IMR-90 (cell line): ENCODE measurements around the gene RAD51B. TPM values are rescaled to one million over a fixed set of nuclear protein-coding genes. Genes with fewer than 3 reads are reported as not detected.

Experiments
- ATAC-seq: fragments of 200-7000 bp; cut with Tn5 transposase; 2 replicates; pipeline ENCODE4 v1.9.1; 2020; ENCODE audit warnings: low read depth, mild to moderate bottlenecking, moderate library complexity
- BruUV-seq: library from RNA; stranded (reverse); fragments of 400-500 nt; replicated peaks from 2 replicates; lab custom pipeline; 2021; lab: Mats Ljungman, UMichigan
- CTCF ChIA-PET: fragments of 300-600 bp; formaldehyde crosslinking; extraction: SDS; loops from one replicate; lab custom pipeline; 2021; ENCODE audit warnings: antibody characterized with exemption; lab: Yijun Ruan, JAX
- POLR2A ChIA-PET: fragments of 300-600 bp; sonication (Branson Sonifier 250); formaldehyde crosslinking; loops from one replicate; lab custom pipeline; 2022; ENCODE audit warnings: antibody characterized with exemption; ENCODE audit not compliant: unreplicated experiment; lab: Charles Lee
- DNase-seq: peaks from one replicate; pipeline ENCODE4 v3.0.0; 2013
- H2AFZ ChIP-seq: replicated peaks from 2 replicates; pipeline ENCODE3; 2013; ENCODE audit warnings: low read length, mild to moderate bottlenecking; ENCODE audit not compliant: poor library complexity
- H2AK5ac ChIP-seq: 2 replicates; pipeline ENCODE4 v1.6.1; 2013; ENCODE audit warnings: low read depth, low read length, inconsistent platforms
- H2AK9ac ChIP-seq: replicated peaks from 2 replicates; pipeline ENCODE3; 2013; ENCODE audit warnings: mild to moderate bottlenecking, low read depth, low read length, moderate library complexity; ENCODE audit not compliant: poor library complexity
- H2BK120ac ChIP-seq: 2 replicates; pipeline ENCODE4 v1.6.1; 2013; ENCODE audit warnings: low read depth, low read length, inconsistent platforms
- H2BK15ac ChIP-seq: 3 replicates; pipeline ENCODE4 v1.6.1; 2013; ENCODE audit warnings: low read depth, low read length, inconsistent platforms
- H2BK20ac ChIP-seq: 2 replicates; pipeline ENCODE4 v1.6.1; 2013; ENCODE audit warnings: low read depth, mild to moderate bottlenecking, inconsistent platforms, low read length, moderate library complexity
- H2BK5ac ChIP-seq: 2 replicates; pipeline ENCODE4 v1.6.1; 2013; ENCODE audit warnings: mild to moderate bottlenecking, low read depth, low read length, inconsistent platforms; ENCODE audit not compliant: poor library complexity, severe bottlenecking
- H3K14ac ChIP-seq: replicated peaks from 2 replicates; pipeline ENCODE4 v1.6.1; 2013; ENCODE audit warnings: low read depth, low read length, inconsistent platforms
- H3K18ac ChIP-seq: 2 replicates; pipeline ENCODE4 v1.6.1; 2013; ENCODE audit warnings: low read depth, low read length, control low read depth
- H3K23ac ChIP-seq: 2 replicates; pipeline ENCODE4 v1.6.1; 2013; ENCODE audit warnings: low read depth, low read length, inconsistent platforms
- H3K27ac ChIP-seq: 2 replicates; pipeline ENCODE4 v1.5.1; 2013; ENCODE audit warnings: mild to moderate bottlenecking, control low read depth, low read length; ENCODE audit not compliant: insufficient read depth
- H3K27me3 ChIP-seq: 2 replicates; pipeline ENCODE4 v1.6.1; 2013; ENCODE audit warnings: low read length; ENCODE audit not compliant: control insufficient read depth, insufficient read depth
- H3K36me3 ChIP-seq: 2 replicates; pipeline ENCODE4 v1.6.1; 2013; ENCODE audit warnings: low read length, mixed read lengths; ENCODE audit not compliant: control insufficient read depth, insufficient read depth
- H3K4ac ChIP-seq: 2 replicates; pipeline ENCODE4 v1.6.1; 2013; ENCODE audit warnings: low read depth, low read length, inconsistent platforms
- H3K4me1 ChIP-seq: 2 replicates; pipeline ENCODE4 v1.6.1; 2013; ENCODE audit warnings: low read length, mixed read lengths; ENCODE audit not compliant: control insufficient read depth, insufficient read depth
- H3K4me2 ChIP-seq: 2 replicates; pipeline ENCODE4 v1.6.1; 2013; ENCODE audit warnings: low read depth, mild to moderate bottlenecking, control low read depth, low read length, moderate library complexity
- H3K4me3 ChIP-seq: 2 replicates; pipeline ENCODE4 v1.5.1; 2013; ENCODE audit warnings: low read depth, mild to moderate bottlenecking, control low read depth, low read length, moderate library complexity; ENCODE audit not compliant: insufficient read depth
- H3K56ac ChIP-seq: 2 replicates; pipeline ENCODE4 v1.6.1; 2013; ENCODE audit warnings: low read length, inconsistent platforms; ENCODE audit not compliant: insufficient read depth; ENCODE audit errors: extremely low read depth
- H3K79me1 ChIP-seq, 2 experiments: 2 replicates each; pipeline ENCODE4 v1.6.1; 2013; ENCODE audit warnings: low read length in 2 of 2, inconsistent platforms in 1 of 2, low read depth in 1 of 2
- H3K9ac ChIP-seq: 2 replicates; pipeline ENCODE4 v1.6.1; 2013; ENCODE audit warnings: low read depth, low read length, control low read depth
- H3K9me1 ChIP-seq: 2 replicates; pipeline ENCODE4 v1.6.1; 2013; ENCODE audit warnings: low read length, inconsistent platforms; ENCODE audit not compliant: insufficient read depth
- H3K9me3 ChIP-seq: 2 replicates; pipeline ENCODE4 v1.6.1; 2013; ENCODE audit warnings: low read length; ENCODE audit not compliant: control insufficient read depth, insufficient read depth
- H4K20me1 ChIP-seq: 2 replicates; pipeline ENCODE4 v1.6.1; 2013; ENCODE audit warnings: low read length, inconsistent platforms; ENCODE audit not compliant: insufficient read depth
- H4K5ac ChIP-seq: 2 replicates; pipeline ENCODE4 v1.6.1; 2013; ENCODE audit warnings: mild to moderate bottlenecking, low read depth, low read length, control low read depth
- H4K8ac ChIP-seq, 2 experiments: 2 replicates each; pipeline ENCODE4 v1.6.1; 2013; ENCODE audit warnings: low read depth in 2 of 2, low read length in 2 of 2, control low read depth in 1 of 2, inconsistent platforms in 1 of 2
- H4K91ac ChIP-seq: 2 replicates; pipeline ENCODE4 v1.6.1; 2013; ENCODE audit warnings: low read depth, low read length, inconsistent platforms; ENCODE audit not compliant: insufficient read depth
- BHLHE40 ChIP-seq: fragments of 150-350 bp; IDR thresholded peaks from 2 replicates; pipeline ENCODE4 v1.6.1; 2016; ENCODE audit warnings: mild to moderate bottlenecking, low read depth, low read length
- CHD1 ChIP-seq: IDR thresholded peaks from 2 replicates; pipeline ENCODE4 v1.6.1; 2012; ENCODE audit warnings: low read depth, low read length, improper control_type of control experiment
- CTCF ChIP-seq: conservative IDR thresholded peaks from 2 replicates; pipeline ENCODE4 v1.5.1; 2012; ENCODE audit warnings: mild to moderate bottlenecking, low read depth, low read length, improper control_type of control experiment
- MAFK ChIP-seq: IDR thresholded peaks from 2 replicates; pipeline ENCODE4 v1.6.1; 2012; ENCODE audit warnings: low read depth, low read length, improper control_type of control experiment
- MAZ ChIP-seq: IDR thresholded peaks from 2 replicates; pipeline ENCODE4 v1.6.1; 2012; ENCODE audit warnings: low read depth, mild to moderate bottlenecking, low read length, improper control_type of control experiment, moderate library complexity, borderline replicate concordance
- MXI1 ChIP-seq: IDR thresholded peaks from 2 replicates; pipeline ENCODE4 v1.6.1; 2012; ENCODE audit warnings: low read depth, mild to moderate bottlenecking, low read length, moderate library complexity, borderline replicate concordance
- NFE2L2 ChIP-seq: fragments of 150-350 bp; IDR thresholded peaks from 2 replicates; pipeline ENCODE4 v1.6.1; 2016; ENCODE audit warnings: low read depth, mild to moderate bottlenecking, low read length
- RAD21 ChIP-seq: IDR thresholded peaks from 2 replicates; pipeline ENCODE4 v1.6.1; 2012; ENCODE audit warnings: low read length, improper control_type of control experiment
- RCOR1 ChIP-seq: IDR thresholded peaks from 2 replicates; pipeline ENCODE4 v1.6.1; 2012; ENCODE audit warnings: mild to moderate bottlenecking, low read length, improper control_type of control experiment; ENCODE audit not compliant: insufficient replicate concordance
- USF2 ChIP-seq: fragments of 150-350 bp; IDR thresholded peaks from 2 replicates; pipeline ENCODE4 v1.6.1; 2017; ENCODE audit warnings: mild to moderate bottlenecking, antibody characterized with exemption, low read length, low read depth
- WGBS, 2 experiments: methylation state at CpG; one replicate each; pipeline versions ENCODE4 v1.1.5 to v1.1.7; 2013; ENCODE audit warnings: missing lambda C conversion rate in 2 of 2; ENCODE audit not compliant: insufficient read length in 1 of 2; ENCODE audit errors: extremely low coverage in 2 of 2; 5-methylcytosine and 5-hydroxymethylcytosine counted together
- dilution Hi-C: fragments of 300-500 bp; cut with HindIII; formaldehyde crosslinking; loops from one replicate; pipeline ENCODE4 v1.14.3; 2018; ENCODE audit warnings: low sequenced_read_pairs; ENCODE audit not compliant: unreplicated experiment
- in situ Hi-C: fragments of 300-500 bp; cut with MboI; formaldehyde crosslinking; loops from 3 replicates; pipeline ENCODE4 v1.14.3; 2019; ENCODE audit warnings: low sequenced_read_pairs, inconsistent platforms, mixed read lengths
- intact Hi-C: fragments of 100-400 bp; cut with micrococcal nuclease; formaldehyde crosslinking; loops from 2 replicates; pipeline ENCODE4 v1.10.0; 2022
- polyA plus RNA-seq, 3 experiments: library from polyadenylated mRNA; depleted of rRNA; stranded (reverse); fragments of >200 nt; gene quantifications; 2 replicates each; pipeline ENCODE4 v1.2.3, GENCODE V29; 2012; ENCODE audit warnings: low replicate concordance in 1 of 3
- total RNA-seq: library from RNA; depleted of rRNA; stranded (reverse); fragments of >200 nt; gene quantifications from 2 replicates; pipeline ENCODE4 v1.2.3, GENCODE V29; 2012

RAD51B gene
- total and polyA plus RNA-seq, 2 of the 4 experiments (the other 2 are of a cell fraction): 5.1 to 18.8 TPM

GRCh38 chr14:68486033-68486732, 666.6 kb downstream of the RAD51B start:
- intact Hi-C loops: no loop called here
- 100% methylated on average over 1 of the region's 7 CpGs; no CpG with 5 or more reads in 1 of the 2 experiments for WGBS, 2 experiments
- H2BK120ac ChIP-seq: no peak overlapping the region

More at GRCh38 chr14:68486033-68486732, 666.6 kb downstream of the RAD51B start:
- no peak for DNase-seq
- no peaks in the 10 kb centered on the region for H3K79me1 ChIP-seq
- H3K4me1 ChIP-seq: 0 out of 2 replicates have a peak, but pooled peaks cover 2% of the 10 kb centered on the region
- ChIA-PET CTCF (no interaction called here), POLR2A (no interaction called here)
- H3K56ac ChIP-seq: no peak overlapping the region
- no peak for TF ChIP-seq USF2
- TF ChIP-seq CTCF: no peak
- no peak for TF ChIP-seq RAD21
- no peak for TF ChIP-seq RCOR1
- no peak for TF ChIP-seq CHD1
- TF ChIP-seq MAFK: no peak
- TF ChIP-seq MAZ: no peak
- TF ChIP-seq MXI1: no peak
- TF ChIP-seq NFE2L2: no peak
- no peak for TF ChIP-seq BHLHE40
- H2BK15ac ChIP-seq: no peak overlapping the region
- H3K9ac ChIP-seq: no peak overlapping the region
- no peaks in the 10 kb centered on the region for H3K36me3 ChIP-seq
- in situ Hi-C loops: no loop called here
- no peak overlapping the region for H2AFZ ChIP-seq
- H3K4ac ChIP-seq: no peak overlapping the region
- no peaks in the 10 kb centered on the region for H3K9me3 ChIP-seq
- H3K27me3 ChIP-seq: no peaks in the 10 kb centered on the region
- no peak overlapping the region for H3K23ac ChIP-seq
- H3K4me2 ChIP-seq: no peak overlapping the region
- H4K91ac ChIP-seq: no peak overlapping the region
- dilution Hi-C loops: no loop called here
- H3K14ac ChIP-seq: no peak overlapping the region
- no peak overlapping the region for H2AK5ac ChIP-seq
- H3K18ac ChIP-seq: no peak overlapping the region
- H4K5ac ChIP-seq: no peak overlapping the region
- no peak overlapping the region for H3K4me3 ChIP-seq
- BruUV-seq: no TSS peak
- H3K9me1 ChIP-seq: 0 out of 2 replicates have a peak, but pooled peaks cover 3% of the 10 kb centered on the region
- H2BK20ac ChIP-seq: no peak overlapping the region
- no peak for ATAC-seq
- H3K27ac ChIP-seq: no peak overlapping the region
- H4K20me1 ChIP-seq: no peaks in the 10 kb centered on the region
- no peak overlapping the region for H2AK9ac ChIP-seq
- H4K8ac ChIP-seq: no peak overlapping the region
- H2BK5ac ChIP-seq: no peak overlapping the region
